Effector memory CD4-positive, alpha-beta T cell (primary cell): ENCODE results near the gene SMG6.

ENCODE experiments used
- DNase-seq, 3 donors: peaks; one replicate each; pipeline ENCODE4 v3.0.0-alpha.2; 2020
- H3K27ac ChIP-seq: 2 replicates; pipeline ENCODE4 v1.7.0; 2013; ENCODE audit warnings: mild to moderate bottlenecking, low read length, moderate library complexity; ENCODE audit not compliant: insufficient read depth, poor library complexity, severe bottlenecking
- H3K27me3 ChIP-seq: replicated peaks from 2 replicates; pipeline ENCODE4 v1.7.0; 2013; ENCODE audit warnings: mild to moderate bottlenecking, low read length; ENCODE audit not compliant: insufficient read depth, control insufficient read depth, poor library complexity, severe bottlenecking
- H3K36me3 ChIP-seq: 2 replicates; pipeline ENCODE4 v1.7.0; 2013; ENCODE audit warnings: mild to moderate bottlenecking, low read length, moderate library complexity; ENCODE audit not compliant: control insufficient read depth, insufficient read depth
- H3K4me1 ChIP-seq: 2 replicates; pipeline ENCODE4 v1.7.0; 2013; ENCODE audit warnings: low read length, mild to moderate bottlenecking; ENCODE audit not compliant: control insufficient read depth, insufficient read depth, poor library complexity, severe bottlenecking
- H3K4me3 ChIP-seq: 2 replicates; pipeline ENCODE4 v1.7.0; 2013; ENCODE audit warnings: low read length, low read depth, mild to moderate bottlenecking; ENCODE audit not compliant: insufficient read depth, poor library complexity, severe bottlenecking
- H3K9me3 ChIP-seq: 2 replicates; pipeline ENCODE4 v1.7.0; 2013; ENCODE audit warnings: mild to moderate bottlenecking, low read length, moderate library complexity; ENCODE audit not compliant: control insufficient read depth

Gene SMG6

GRCh38 chr17:2250140-2251095 lies 53.2 kb downstream of the SMG6 start:
- H3K4me3 ChIP-seq: no peak overlapping the region
- peaks cover 7% of the 10 kb centered on the region for H3K36me3 ChIP-seq
- peak in 1 of 3 donors; percentile 15 for DNase-seq
- H3K9me3 ChIP-seq: no peaks in the 10 kb centered on the region
- H3K4me1 ChIP-seq: no peaks in the 10 kb centered on the region
- H3K27me3 ChIP-seq: no peaks in the 10 kb centered on the region
- H3K27ac ChIP-seq: no peak overlapping the region

GRCh38 chr17:2247005-2247404 lies 56.6 kb downstream of the SMG6 start:
- H3K4me1 ChIP-seq: no peaks in the 10 kb centered on the region
- no peaks in the 10 kb centered on the region for H3K27me3 ChIP-seq
- H3K27ac ChIP-seq: no peak overlapping the region
- no peak for DNase-seq
- H3K9me3 ChIP-seq: no peaks in the 10 kb centered on the region
- peaks cover 15% of the 10 kb centered on the region for H3K36me3 ChIP-seq
- H3K4me3 ChIP-seq: no peak overlapping the region

- Histone ChIP-seq H3K9me3 (no peaks in the 10 kb centered on the region), H3K27ac (no peak overlapping the region), H3K4me3 (no peak overlapping the region), H3K36me3 (peaks cover 11% of the 10 kb centered on the region), H3K27me3 (no peaks in the 10 kb centered on the region), H3K4me1 (no peaks in the 10 kb centered on the region)
- DNase-seq: peak; percentile 56 to 69 (median 59)
These were observed 58.8 kb downstream of the SMG6 start for GRCh38 chr17:2244545-2245525.

GRCh38 chr17:2243953-2244352 lies 59.6 kb downstream of the SMG6 start:
- H3K27ac ChIP-seq: no peak overlapping the region
- H3K27me3 ChIP-seq: no peaks in the 10 kb centered on the region
- H3K4me1 ChIP-seq: no peaks in the 10 kb centered on the region
- no peaks in the 10 kb centered on the region for H3K9me3 ChIP-seq
- no peak overlapping the region for H3K4me3 ChIP-seq
- DNase-seq: no peak
- H3K36me3 ChIP-seq: peaks cover 17% of the 10 kb centered on the region

DNA sequence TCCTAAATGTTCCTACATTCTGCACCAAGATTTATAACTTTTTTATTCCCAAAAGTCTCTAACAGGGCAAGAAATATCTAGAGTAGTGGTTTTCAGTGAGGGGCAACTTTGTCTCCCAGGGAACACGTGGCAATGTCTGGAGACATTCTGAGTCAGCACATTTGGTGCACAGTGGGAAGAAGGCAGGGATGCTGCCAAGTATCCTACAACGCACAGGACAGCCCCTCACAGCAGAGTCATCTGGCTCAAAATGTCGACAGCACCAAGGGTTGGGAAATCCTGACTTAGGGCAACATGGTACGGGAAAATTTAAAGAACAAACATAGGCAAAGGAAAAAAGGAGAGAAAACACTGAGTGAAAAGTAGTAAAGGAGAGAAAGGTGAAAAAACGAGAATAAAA lies 61.8 kb downstream of the SMG6 start:
- Histone ChIP-seq H3K36me3 (peaks cover 34% of the 10 kb centered on the region), H3K9me3 (no peaks in the 10 kb centered on the region), H3K4me1 (no peaks in the 10 kb centered on the region), H3K27me3 (no peaks in the 10 kb centered on the region), H3K27ac (no peak overlapping the region), H3K4me3 (no peak overlapping the region)
- no peak for DNase-seq

GRCh38 chr17:2240541-2240940 lies 63.0 kb downstream of the SMG6 start:
- Histone ChIP-seq H3K27me3 (no peaks in the 10 kb centered on the region), H3K27ac (no peak overlapping the region), H3K4me3 (no peak overlapping the region), H3K4me1 (no peaks in the 10 kb centered on the region), H3K36me3 (peaks cover 45% of the 10 kb centered on the region), H3K9me3 (no peaks in the 10 kb centered on the region)
- DNase-seq: no peak

DNA sequence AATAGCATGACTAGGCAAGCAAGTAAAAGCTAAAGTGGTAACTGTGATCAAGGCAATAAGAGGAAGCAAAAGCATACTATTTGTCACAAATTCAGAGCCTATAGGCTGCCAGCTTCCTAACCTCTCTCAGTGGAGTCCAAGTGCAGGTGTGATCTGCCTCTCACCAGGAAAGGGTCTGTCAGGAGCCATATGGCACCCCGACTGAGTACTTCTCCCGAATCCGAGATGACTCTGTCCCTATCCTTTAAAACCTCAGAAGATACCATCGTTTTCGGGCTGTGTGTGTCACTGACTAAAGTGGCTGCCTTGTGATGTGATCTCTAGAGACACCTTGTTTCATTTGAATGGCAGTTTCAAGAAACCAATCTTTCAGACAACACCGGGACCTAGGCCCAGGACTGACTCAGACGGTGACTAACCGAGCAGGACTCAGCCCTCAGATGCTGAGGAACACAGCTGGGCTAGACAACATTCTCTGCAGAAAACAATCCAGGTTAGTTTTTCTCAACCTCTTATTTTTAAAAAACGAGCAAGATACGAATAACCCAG lies 63.6 kb downstream of the SMG6 start:
- no peak overlapping the region for H3K4me3 ChIP-seq
- peak in 1 of 3 donors; percentile 13 for DNase-seq
- peaks cover 51% of the 10 kb centered on the region for H3K36me3 ChIP-seq
- H3K9me3 ChIP-seq: no peaks in the 10 kb centered on the region
- no peaks in the 10 kb centered on the region for H3K4me1 ChIP-seq
- no peak overlapping the region for H3K27ac ChIP-seq
- no peaks in the 10 kb centered on the region for H3K27me3 ChIP-seq

GRCh38 chr17:2239170-2239551 lies 64.4 kb downstream of the SMG6 start:
- no peaks in the 10 kb centered on the region for H3K27me3 ChIP-seq
- no peak overlapping the region for H3K4me3 ChIP-seq
- H3K36me3 ChIP-seq: peaks cover 54% of the 10 kb centered on the region
- no peaks in the 10 kb centered on the region for H3K9me3 ChIP-seq
- DNase-seq: no peak
- no peaks in the 10 kb centered on the region for H3K4me1 ChIP-seq
- no peak overlapping the region for H3K27ac ChIP-seq

- Histone ChIP-seq H3K4me1 (no peaks in the 10 kb centered on the region), H3K9me3 (no peaks in the 10 kb centered on the region), H3K36me3 (peaks cover 54% of the 10 kb centered on the region), H3K27me3 (no peaks in the 10 kb centered on the region), H3K27ac (no peak overlapping the region), H3K4me3 (no peak overlapping the region)
- DNase-seq: no peak
These were observed 65.0 kb downstream of the SMG6 start for GRCh38 chr17:2238432-2239169.
